ENCODE data around the gene CAPN15.

GRCh38 chr16:567373-568256, 40.1 kb downstream of the CAPN15 start:
- TF ChIP-seq CTCF (IDR thresholded peaks at IDR 0.05; ENCODE audit: insufficient read depth, low read depth, low read length) (no peak), EZH2 (IDR thresholded peaks at IDR 0.05; ENCODE audit: insufficient read depth, low read length) (no peak)
